Measurements from ENCODE around the gene GOT1.

GOT1 gene

GRCh38 chr10:99410876-99411275 lies 19.5 kb downstream of the GOT1 start:
- DNase-seq (ENCODE audit: low read depth): no peak
- no peak for TF ChIP-seq MAX (IDR thresholded peaks at IDR 0.05; ENCODE audit: low read depth, low read length)
- no peak overlapping the region for H3K4me3 ChIP-seq (ENCODE audit: low read depth, low read length)

- TF ChIP-seq MYC (IDR thresholded peaks at IDR 0.05; ENCODE audit: low read depth, low read length) (no peak), MAX (IDR thresholded peaks at IDR 0.05; ENCODE audit: low read depth, low read length) (no peak), POLR2A (IDR thresholded peaks at IDR 0.05; ENCODE audit: extremely low read depth, insufficient read length) (no peak), CTCF (IDR thresholded peaks at IDR 0.05; ENCODE audit: low read depth, low read length) (no peak)
- H3K4me3 ChIP-seq (ENCODE audit: low read depth, low read length): no peak overlapping the region
- no peak for DNase-seq (ENCODE audit: low read depth)
Observed at GRCh38 chr10:99410146-99410545, 20.3 kb downstream of the GOT1 start.

GRCh38 chr10:99406149-99406548 lies 24.3 kb downstream of the GOT1 start:
- H3K4me3 ChIP-seq (ENCODE audit: low read depth, low read length): no peak overlapping the region
- no peak for DNase-seq (ENCODE audit: low read depth)
- TF ChIP-seq CTCF (IDR thresholded peaks at IDR 0.05; ENCODE audit: low read depth, low read length) (no peak), MYC (IDR thresholded peaks at IDR 0.05; ENCODE audit: low read depth, low read length) (no peak), MAX (IDR thresholded peaks at IDR 0.05; ENCODE audit: low read depth, low read length) (no peak), POLR2A (IDR thresholded peaks at IDR 0.05; ENCODE audit: extremely low read depth, insufficient read length) (no peak)

GRCh38 chr10:99403674-99404073 lies 26.8 kb downstream of the GOT1 start:
- no peak for DNase-seq (ENCODE audit: low read depth)
- H3K4me3 ChIP-seq (ENCODE audit: low read depth, low read length): no peak overlapping the region
- TF ChIP-seq POLR2A (IDR thresholded peaks at IDR 0.05; ENCODE audit: extremely low read depth, insufficient read length): no peak
- no peak for TF ChIP-seq MAX (IDR thresholded peaks at IDR 0.05; ENCODE audit: low read depth, low read length)
- TF ChIP-seq CTCF (IDR thresholded peaks at IDR 0.05; ENCODE audit: low read depth, low read length): no peak
- no peak for TF ChIP-seq MYC (IDR thresholded peaks at IDR 0.05; ENCODE audit: low read depth, low read length)

GRCh38 chr10:99399664-99400063 lies 30.8 kb downstream of the GOT1 start:
- TF ChIP-seq MAX (IDR thresholded peaks at IDR 0.05; ENCODE audit: low read depth, low read length) (no peak), CTCF (IDR thresholded peaks at IDR 0.05; ENCODE audit: low read depth, low read length) (no peak), MYC (IDR thresholded peaks at IDR 0.05; ENCODE audit: low read depth, low read length) (no peak), POLR2A (IDR thresholded peaks at IDR 0.05; ENCODE audit: extremely low read depth, insufficient read length) (no peak)
- DNase-seq (ENCODE audit: low read depth): no peak
- H3K4me3 ChIP-seq (ENCODE audit: low read depth, low read length): no peak overlapping the region

DNA sequence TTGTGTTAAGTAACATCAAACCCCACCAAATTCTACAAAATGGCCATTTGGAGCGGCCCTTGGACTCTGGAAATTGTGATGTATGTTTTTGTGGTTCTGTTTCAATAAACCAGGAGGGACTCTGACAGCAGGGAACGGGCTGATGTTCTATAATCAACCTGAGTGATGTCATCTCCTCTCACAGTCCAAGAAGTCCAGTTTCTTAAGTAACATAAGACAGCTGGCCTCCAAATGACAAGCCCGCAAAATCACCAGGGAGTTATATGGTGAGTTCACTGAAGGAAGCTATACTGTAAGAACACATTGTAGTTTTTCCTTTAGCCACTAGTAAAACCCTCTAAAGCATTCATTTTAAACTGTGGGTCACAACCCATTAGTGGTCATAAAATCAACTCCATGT lies 34.0 kb downstream of the GOT1 start:
- no peak for DNase-seq (ENCODE audit: low read depth)
- H3K4me3 ChIP-seq (ENCODE audit: low read depth, low read length): no peak overlapping the region
- TF ChIP-seq CTCF (IDR thresholded peaks at IDR 0.05; ENCODE audit: low read depth, low read length): no peak
- no peak for TF ChIP-seq MYC (IDR thresholded peaks at IDR 0.05; ENCODE audit: low read depth, low read length)
- no peak for TF ChIP-seq MAX (IDR thresholded peaks at IDR 0.05; ENCODE audit: low read depth, low read length)
